HepG2 (cell line): Measurements from ENCODE around the gene VAV2. TPM values are rescaled to one million over a fixed set of nuclear protein-coding genes. Genes with fewer than 3 reads are reported as not detected.

Experiments used
- CENPX ChIP-seq: sonication (generic); formaldehyde crosslinking; IDR thresholded peaks from 2 replicates; pipeline ENCODE4 v1.9.0; 2021; ENCODE audit warnings: mild to moderate bottlenecking, missing genetic modification reagents, moderate library complexity
- DMAP1 ChIP-seq: IDR thresholded peaks from 2 replicates; pipeline ENCODE4 v1.6.1; 2016
- FOSL1 ChIP-seq: sonication (generic); formaldehyde crosslinking; IDR thresholded peaks from 2 replicates; pipeline ENCODE4 v1.9.0; 2021; ENCODE audit warnings: missing genetic modification reagents, borderline replicate concordance
- MBNL3 ChIP-seq: fragments of 250-450 bp; sonication (Bioruptor Pico); conservative IDR thresholded peaks from 2 replicates; pipeline ENCODE4 v1.8.0; 2022; ENCODE audit warnings: mild to moderate bottlenecking, inconsistent platforms
- PCBP2 ChIP-seq: fragments of 200-400 bp; formaldehyde crosslinking; optimal IDR thresholded peaks from 2 replicates; pipeline ENCODE3; 2018; ENCODE audit warnings: low read length, low read depth; ENCODE audit not compliant: poor library complexity, severe bottlenecking
- POLR2AphosphoS2 ChIP-seq: IDR thresholded peaks from 2 replicates; pipeline ENCODE4 v1.6.1; 2011; ENCODE audit warnings: low read depth, low read length, improper control_type of control experiment
- POLR2AphosphoS5 ChIP-seq: IDR thresholded peaks from 2 replicates; pipeline ENCODE4 v1.6.1; 2012; ENCODE audit warnings: low read depth, low read length
- SP1 ChIP-seq, 2 experiments: fragments of 450-650 bp in 1 of 2; sonication (generic) in 1 of 2; formaldehyde crosslinking in 1 of 2; IDR thresholded peaks; 2 replicates each; pipeline versions ENCODE4 v1.4.0 to v1.6.1; 2016 to 2020; ENCODE audit warnings: missing genetic modification reagents in 1 of 2
- ZBTB26 ChIP-seq: IDR thresholded peaks from 2 replicates; pipeline ENCODE4 v1.6.1; 2016; ENCODE audit warnings: missing compliant biosample characterization, missing genetic modification reagents, borderline replicate concordance
- ZKSCAN5 ChIP-seq: sonication (generic); formaldehyde crosslinking; IDR thresholded peaks from 2 replicates; pipeline ENCODE4 v1.5.1; 2020; ENCODE audit warnings: mild to moderate bottlenecking, missing genetic modification reagents
- ZMYM2 ChIP-seq: sonication (generic); formaldehyde crosslinking; IDR thresholded peaks from 2 replicates; pipeline ENCODE4 v1.8.0; 2022; ENCODE audit warnings: mild to moderate bottlenecking, missing genetic modification reagents
- ZNF121 ChIP-seq: sonication (generic); formaldehyde crosslinking; IDR thresholded peaks from 2 replicates; pipeline ENCODE4 v1.5.0; 2020; ENCODE audit warnings: mild to moderate bottlenecking, missing genetic modification reagents
- ZNF143 ChIP-seq: sonication (generic); formaldehyde crosslinking; IDR thresholded peaks from 2 replicates; pipeline ENCODE4 v1.4.0; 2020; ENCODE audit warnings: missing genetic modification reagents
- ZNF468 ChIP-seq: sonication (generic); formaldehyde crosslinking; IDR thresholded peaks from 2 replicates; pipeline ENCODE4 v1.8.0; 2022; ENCODE audit warnings: mild to moderate bottlenecking, moderate library complexity, missing genetic modification reagents
- ZNF644 ChIP-seq: IDR thresholded peaks from 2 replicates; pipeline ENCODE4 v1.6.1; 2016; ENCODE audit warnings: low read depth
- ZNF777 ChIP-seq: sonication (generic); formaldehyde crosslinking; IDR thresholded peaks from 2 replicates; pipeline ENCODE4 v1.4.0; 2020; ENCODE audit warnings: missing genetic modification reagents
- polyA plus RNA-seq, 8 experiments: library from polyadenylated mRNA; depleted of rRNA in 3 of 8; stranded (reverse) in 7 of 8; unstranded in 1 of 8; fragments of >200 nt; fragmentation: Illumina TruSeq in 4 of 8; extraction: Trizol in 4 of 8; gene quantifications; 2 replicates each; pipeline versions ENCODE4 v1.2.1 to v1.2.3, GENCODE V29; 2011 to 2016; ENCODE audit warnings: low read depth in 4 of 8, missing spikeins in 1 of 8, mixed read lengths in 1 of 8; ENCODE audit not compliant: insufficient read depth in 1 of 8
- total RNA-seq, 5 experiments: library from RNA; depleted of rRNA; stranded (reverse); fragments of >200 nt; fragmentation: Illumina TruSeq; extraction: Trizol; gene quantifications; 2 replicates each; pipeline ENCODE4 v1.2.3, GENCODE V29; 2016; ENCODE audit warnings: low read depth in 1 of 5
- TF ChIP-seq, protein P1 (sequence below): sonication (generic); formaldehyde crosslinking; IDR thresholded peaks from 2 replicates; pipeline ENCODE4 v1.8.0; 2022; ENCODE audit warnings: missing genetic modification reagents, mild to moderate bottlenecking, inconsistent platforms, borderline replicate concordance
- TF ChIP-seq, protein P2 (sequence below), 2 experiments: fragments of 450-650 bp in 1 of 2; sonication (generic) in 1 of 2; formaldehyde crosslinking; IDR thresholded peaks; 2 replicates each; pipeline versions ENCODE4 v1.5.0 to v1.8.0; 2020 to 2022; ENCODE audit warnings: mild to moderate bottlenecking in 1 of 2, missing genetic modification reagents in 1 of 2
- TF ChIP-seq, protein P3 (sequence below): sonication (generic); formaldehyde crosslinking; IDR thresholded peaks from 2 replicates; pipeline ENCODE4 v1.4.0; 2020; ENCODE audit warnings: missing genetic modification reagents, mild to moderate bottlenecking, borderline replicate concordance

VAV2 gene
- total and polyA plus RNA-seq, 2 of the 13 experiments (the other 11 are each of a cell fraction or from before 2014, with no cell fraction given): 22.5 to 22.9 TPM

- peak; percentile 54 for TF ChIP-seq POLR2AphosphoS5
- TF ChIP-seq ZNF777 (CRISPR knock-in tag): no peak
- TF ChIP-seq POLR2AphosphoS2: no peak
- no peak for TF ChIP-seq MBNL3 (CRISPR knock-in tag)
- no peak for TF ChIP-seq FOSL1 (CRISPR knock-in tag)
- TF ChIP-seq SP1 (IDR thresholded peaks at IDR 0.05): no peak
- TF ChIP-seq SP1 (CRISPR knock-in tag; IDR thresholded peaks at IDR 0.05): 0 out of 2 replicates have a peak, but pooled peaks have one; percentile 34
- TF ChIP-seq ZMYM2 (CRISPR knock-in tag): no peak
- TF ChIP-seq, protein P1, sequence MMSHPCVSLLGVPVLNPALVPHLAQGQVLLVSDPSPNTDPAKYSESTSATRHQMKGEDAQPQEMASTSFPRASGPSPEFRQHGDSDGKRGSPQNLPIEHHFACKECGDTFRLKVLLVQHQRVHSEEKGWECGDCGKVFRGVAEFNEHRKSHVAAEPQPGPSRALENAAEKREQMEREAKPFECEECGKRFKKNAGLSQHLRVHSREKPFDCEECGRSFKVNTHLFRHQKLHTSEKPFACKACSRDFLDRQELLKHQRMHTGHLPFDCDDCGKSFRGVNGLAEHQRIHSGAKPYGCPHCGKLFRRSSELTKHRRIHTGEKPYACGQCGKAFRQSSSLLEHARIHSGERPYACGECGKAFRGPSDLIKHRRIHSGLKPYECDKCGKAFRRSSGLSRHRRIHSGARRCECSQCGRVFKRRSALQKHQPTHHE (CRISPR knock-in tag): peak; percentile 87; the same call in 1 of the 2 replicates
- TF ChIP-seq, protein P2, sequence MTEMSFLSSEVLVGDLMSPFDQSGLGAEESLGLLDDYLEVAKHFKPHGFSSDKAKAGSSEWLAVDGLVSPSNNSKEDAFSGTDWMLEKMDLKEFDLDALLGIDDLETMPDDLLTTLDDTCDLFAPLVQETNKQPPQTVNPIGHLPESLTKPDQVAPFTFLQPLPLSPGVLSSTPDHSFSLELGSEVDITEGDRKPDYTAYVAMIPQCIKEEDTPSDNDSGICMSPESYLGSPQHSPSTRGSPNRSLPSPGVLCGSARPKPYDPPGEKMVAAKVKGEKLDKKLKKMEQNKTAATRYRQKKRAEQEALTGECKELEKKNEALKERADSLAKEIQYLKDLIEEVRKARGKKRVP (CRISPR knock-in tag; IDR thresholded peaks at IDR 0.05): peak in 1 of 2 experiments; percentile 75; a peak in 2 of 4 replicates
- peak; percentile 61; the same call in 1 of the 2 replicates for TF ChIP-seq ZNF644 (CRISPR knock-in tag)
- TF ChIP-seq, protein P3, sequence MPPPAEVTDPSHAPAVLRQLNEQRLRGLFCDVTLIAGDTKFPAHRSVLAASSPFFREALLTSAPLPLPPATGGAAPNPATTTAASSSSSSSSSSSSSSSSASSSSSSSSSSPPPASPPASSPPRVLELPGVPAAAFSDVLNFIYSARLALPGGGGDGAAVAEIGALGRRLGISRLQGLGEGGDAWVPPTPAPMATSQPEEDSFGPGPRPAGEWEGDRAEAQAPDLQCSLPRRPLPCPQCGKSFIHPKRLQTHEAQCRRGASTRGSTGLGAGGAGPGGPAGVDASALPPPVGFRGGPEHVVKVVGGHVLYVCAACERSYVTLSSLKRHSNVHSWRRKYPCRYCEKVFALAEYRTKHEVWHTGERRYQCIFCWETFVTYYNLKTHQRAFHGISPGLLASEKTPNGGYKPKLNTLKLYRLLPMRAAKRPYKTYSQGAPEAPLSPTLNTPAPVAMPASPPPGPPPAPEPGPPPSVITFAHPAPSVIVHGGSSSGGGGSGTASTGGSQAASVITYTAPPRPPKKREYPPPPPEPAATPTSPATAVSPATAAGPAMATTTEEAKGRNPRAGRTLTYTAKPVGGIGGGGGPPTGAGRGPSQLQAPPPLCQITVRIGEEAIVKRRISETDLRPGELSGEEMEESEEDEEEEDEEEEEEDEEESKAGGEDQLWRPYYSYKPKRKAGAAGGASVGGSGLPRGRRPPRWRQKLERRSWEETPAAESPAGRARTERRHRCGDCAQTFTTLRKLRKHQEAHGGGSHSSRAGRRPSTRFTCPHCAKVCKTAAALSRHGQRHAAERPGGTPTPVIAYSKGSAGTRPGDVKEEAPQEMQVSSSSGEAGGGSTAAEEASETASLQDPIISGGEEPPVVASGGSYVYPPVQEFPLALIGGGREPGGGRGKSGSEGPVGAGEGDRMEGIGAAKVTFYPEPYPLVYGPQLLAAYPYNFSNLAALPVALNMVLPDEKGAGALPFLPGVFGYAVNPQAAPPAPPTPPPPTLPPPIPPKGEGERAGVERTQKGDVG: peak; percentile 96
- TF ChIP-seq CENPX: no peak
- TF ChIP-seq ZNF143: no peak; the same call in 1 of the 2 replicates
- TF ChIP-seq ZBTB26 (CRISPR knock-in tag): no peak
- TF ChIP-seq ZNF468 (CRISPR knock-in tag): no peak
- TF ChIP-seq ZNF121: peak; percentile 69; the same call in 1 of the 2 replicates
- TF ChIP-seq PCBP2: no peak
- peak; percentile 59; the same call in 1 of the 2 replicates for TF ChIP-seq DMAP1
- TF ChIP-seq ZKSCAN5 (CRISPR knock-in tag): no peak
Measured at GRCh38 chr9:133884907-133885744, 107.0 kb downstream of the VAV2 start (continued).
